HG03060 (cell line): ENCODE measurements around the gene SFMBT2.

Experiments used
- ATAC-seq: cut with Tn5 transposase; IDR thresholded peaks from one replicate; pipeline ENCODE4 v1.9.1; 2021; ENCODE audit warnings: low read depth, moderate number of reproducible peaks; ENCODE audit not compliant: unreplicated experiment

Gene SFMBT2

GRCh38 chr10:7372504-7372903 is 38.3 kb downstream of the SFMBT2 start:
- no peak for ATAC-seq

GRCh38 chr10:7370511-7370910 is 40.3 kb downstream of the SFMBT2 start:
- ATAC-seq, result no peak

GRCh38 chr10:7365027-7365745 is 45.6 kb downstream of the SFMBT2 start:
- ATAC-seq, result no peak

- ATAC-seq, result no peak
Measured at GRCh38 chr10:7364474-7364873, 46.4 kb downstream of the SFMBT2 start.

GRCh38 chr10:7363700-7364099 is 47.1 kb downstream of the SFMBT2 start:
- ATAC-seq, result no peak

GRCh38 chr10:7362471-7362870 is 48.4 kb downstream of the SFMBT2 start:
- no peak for ATAC-seq

GRCh38 chr10:7361316-7361715 is 49.5 kb downstream of the SFMBT2 start:
- ATAC-seq, result no peak

- no peak for ATAC-seq
Measured at GRCh38 chr10:7359954-7360353, 50.9 kb downstream of the SFMBT2 start.

GRCh38 chr10:7359356-7359755 is 51.5 kb downstream of the SFMBT2 start:
- no peak for ATAC-seq

GRCh38 chr10:7357193-7357592 is 53.6 kb downstream of the SFMBT2 start:
- ATAC-seq, result no peak

GRCh38 chr10:7354330-7355047 is 56.3 kb downstream of the SFMBT2 start:
- ATAC-seq, result no peak

- ATAC-seq, result no peak
Measured at GRCh38 chr10:7351894-7352293, 58.9 kb downstream of the SFMBT2 start.

- no peak for ATAC-seq
Measured at GRCh38 chr10:7350541-7351195, 60.2 kb downstream of the SFMBT2 start.

GRCh38 chr10:7345717-7346116 is 65.1 kb downstream of the SFMBT2 start:
- ATAC-seq, result no peak

- ATAC-seq, result no peak
Measured at GRCh38 chr10:7343040-7343439, 67.8 kb downstream of the SFMBT2 start.

- no peak for ATAC-seq
Measured at GRCh38 chr10:7340179-7340874, 70.5 kb downstream of the SFMBT2 start.

- no peak for ATAC-seq
Measured at GRCh38 chr10:7339510-7339909, 71.3 kb downstream of the SFMBT2 start.

- no peak for ATAC-seq
Measured at GRCh38 chr10:7338469-7338868, 72.4 kb downstream of the SFMBT2 start.

GRCh38 chr10:7337431-7338171 is 73.2 kb downstream of the SFMBT2 start:
- ATAC-seq, result peak; percentile 63

- no peak for ATAC-seq
Measured at GRCh38 chr10:7335977-7336376, 74.9 kb downstream of the SFMBT2 start.
